HepG2 (cell line): ENCODE results near the gene PWP1. TPM values are rescaled to one million over a fixed set of nuclear protein-coding genes. Genes with fewer than 3 reads are reported as not detected.

ENCODE experiments used
- ATAC-seq: fragments of 200-7000 bp; cut with Tn5 transposase; 3 replicates; pipeline ENCODE4 v1.9.1; 2020; ENCODE audit warnings: mild to moderate bottlenecking, moderate library complexity
- BruUV-seq: library from RNA; stranded (reverse); fragments of 400-500 nt; replicated peaks from 2 replicates; lab custom pipeline; 2021; lab: Mats Ljungman, UMichigan
- CTCF ChIA-PET: fragments of 300-600 bp; formaldehyde crosslinking; extraction: SDS; loops from one replicate; lab custom pipeline; 2021; ENCODE audit warnings: low total read pairs, inconsistent platforms, low intra/inter-chr PET ratio; lab: Yijun Ruan, JAX
- POLR2A ChIA-PET: fragments of 350-600 bp; sonication (Branson Sonifier 250); formaldehyde crosslinking; loops from one replicate; lab custom pipeline; 2020; ENCODE audit warnings: antibody characterized with exemption, inconsistent platforms; lab: Yijun Ruan, JAX
- DNase-seq: peaks from one replicate; pipeline ENCODE4 v3.0.0-alpha.2; 2015; ENCODE audit warnings: low spot score
- FAIRE-seq: peaks from 3 replicates; lab custom pipeline; 2011; peaks lifted over from hg19 to GRCh38; lab: Jason Lieb, UNC
- H2AFZ ChIP-seq: one replicate; pipeline ENCODE4 v1.6.1; 2011; ENCODE audit warnings: low read length, inconsistent platforms
- H3K27ac ChIP-seq: fragments of 300-600 bp; 3 replicates; pipeline ENCODE4 v1.8.0; 2011; ENCODE audit warnings: mixed run types, mild to moderate bottlenecking, mixed read lengths, low read length, inconsistent platforms; ENCODE audit not compliant: insufficient read depth; ENCODE audit errors: extremely low read length
- H3K27me3 ChIP-seq, 2 experiments: fragments of 200-600 bp in 1 of 2; 2 replicates in 1 of 2; 3 replicates in 1 of 2; pipeline versions ENCODE4 v1.6.0 to v1.8.0; 2011; ENCODE audit warnings: low read length in 2 of 2, mild to moderate bottlenecking in 2 of 2, moderate library complexity in 2 of 2, inconsistent platforms in 1 of 2; ENCODE audit not compliant: insufficient read depth in 2 of 2, control insufficient read depth in 1 of 2
- H3K36me3 ChIP-seq, 2 experiments: fragments of 200-600 bp in 1 of 2; replicated peaks in 1 of 2; 2 replicates in 1 of 2; 3 replicates in 1 of 2; pipeline versions ENCODE4 v1.5.1 to v1.8.0; 2011; ENCODE audit warnings: low read length in 2 of 2, inconsistent platforms in 1 of 2; ENCODE audit not compliant: insufficient read depth in 2 of 2, control insufficient read depth in 1 of 2
- H3K4me1 ChIP-seq: 2 replicates; pipeline ENCODE4 v1.5.1; 2012; ENCODE audit warnings: low read length, inconsistent platforms; ENCODE audit not compliant: insufficient read depth
- H3K4me2 ChIP-seq: 2 replicates; pipeline ENCODE4 v1.6.0; 2011; ENCODE audit warnings: low read depth, low read length, inconsistent platforms
- H3K4me3 ChIP-seq, 3 experiments: fragments of 200-600 bp in 1 of 3; sonication (generic), shearing (Covaris generic) in 1 of 3; replicated peaks in 1 of 3; 2 replicates each; pipeline ENCODE4 v1.5.1; 2011 to 2016; ENCODE audit warnings: low read length in 3 of 3, inconsistent platforms in 2 of 3, low read depth in 2 of 3, mild to moderate bottlenecking in 2 of 3, control low read depth in 1 of 3, mixed read lengths in 1 of 3; ENCODE audit not compliant: insufficient read depth in 1 of 3
- H3K79me2 ChIP-seq: one replicate; pipeline ENCODE4 v1.6.1; 2011; ENCODE audit warnings: low read length, inconsistent platforms; ENCODE audit not compliant: insufficient read depth
- H3K9ac ChIP-seq: 2 replicates; pipeline ENCODE4 v1.6.0; 2011; ENCODE audit warnings: mild to moderate bottlenecking, low read depth, low read length, inconsistent platforms; ENCODE audit not compliant: insufficient read depth
- H3K9me3 ChIP-seq: 2 replicates; pipeline ENCODE4 v1.5.1; 2012; ENCODE audit warnings: mild to moderate bottlenecking, low read length
- H4K20me1 ChIP-seq: 2 replicates; pipeline ENCODE4 v1.6.0; 2011; ENCODE audit warnings: inconsistent platforms, mild to moderate bottlenecking, low read length, moderate library complexity; ENCODE audit not compliant: insufficient read depth
- CBX5 ChIP-seq: sonication (generic); formaldehyde crosslinking; IDR thresholded peaks from 2 replicates; pipeline ENCODE4 v1.4.0; 2020; ENCODE audit warnings: missing genetic modification reagents, borderline replicate concordance
- CHD2 ChIP-seq: IDR thresholded peaks from 2 replicates; pipeline ENCODE4 v1.6.1; 2011; ENCODE audit warnings: low read depth, low read length, improper control_type of control experiment
- LRRFIP1 ChIP-seq: sonication (generic); formaldehyde crosslinking; conservative IDR thresholded peaks from 2 replicates; pipeline ENCODE4 v1.4.0; 2020; ENCODE audit warnings: missing genetic modification reagents
- MAX ChIP-seq: IDR thresholded peaks from 2 replicates; pipeline ENCODE4 v1.6.1; 2012; ENCODE audit warnings: inconsistent platforms
- RFX3 ChIP-seq: IDR thresholded peaks from 2 replicates; pipeline ENCODE4 v1.6.1; 2016; ENCODE audit warnings: missing biosample characterization, missing genetic modification reagents
- ZMAT5 ChIP-seq: sonication (generic); formaldehyde crosslinking; IDR thresholded peaks from 2 replicates; pipeline ENCODE4 v1.5.0; 2020; ENCODE audit warnings: mild to moderate bottlenecking, low read depth, missing genetic modification reagents, borderline replicate concordance
- ZNF136 ChIP-seq: sonication (generic); formaldehyde crosslinking; IDR thresholded peaks from 2 replicates; pipeline ENCODE4 v1.8.1; 2022; ENCODE audit warnings: low read depth, mild to moderate bottlenecking, moderate library complexity, missing genetic modification reagents
- ZNF350 ChIP-seq: sonication (generic); formaldehyde crosslinking; IDR thresholded peaks from 2 replicates; pipeline ENCODE4 v1.4.0; 2020; ENCODE audit warnings: mild to moderate bottlenecking, low read depth, missing genetic modification reagents, borderline replicate concordance
- ZNF496 ChIP-seq: sonication (generic); formaldehyde crosslinking; IDR thresholded peaks from 2 replicates; pipeline ENCODE4 v1.8.1; 2023; ENCODE audit warnings: mild to moderate bottlenecking, moderate library complexity, missing genetic modification reagents; ENCODE audit not compliant: insufficient replicate concordance
- ZNF501 ChIP-seq: sonication (generic); formaldehyde crosslinking; IDR thresholded peaks from 2 replicates; pipeline ENCODE4 v1.5.1; 2020; ENCODE audit warnings: mild to moderate bottlenecking, moderate library complexity, missing genetic modification reagents
- ZNF709 ChIP-seq: sonication (generic); formaldehyde crosslinking; IDR thresholded peaks from 2 replicates; pipeline ENCODE4 v1.5.0; 2020; ENCODE audit warnings: mild to moderate bottlenecking, missing genetic modification reagents
- ZNF83 ChIP-seq: sonication (generic); formaldehyde crosslinking; IDR thresholded peaks from 2 replicates; pipeline ENCODE4 v1.4.0; 2020; ENCODE audit warnings: missing genetic modification reagents, mild to moderate bottlenecking, borderline replicate concordance
- WGBS: methylation state at CpG from one replicate; pipeline ENCODE4 v1.1.6; 2017; ENCODE audit warnings: low lambda C conversion rate; 5-methylcytosine and 5-hydroxymethylcytosine counted together
- in situ Hi-C: cut with HindIII; loops from 2 replicates; pipeline ENCODE4 v1.10.0; 2017; ENCODE audit warnings: low pct_unique_long_range_greater_than_20kb; ENCODE audit not compliant: extremely low pct_ligation_motif_present
- intact Hi-C: fragments of 100-400 bp; cut with micrococcal nuclease; formaldehyde crosslinking; loops from one replicate; pipeline ENCODE4 v1.10.0; 2022; ENCODE audit not compliant: unreplicated experiment
- polyA plus RNA-seq, 8 experiments: library from polyadenylated mRNA; depleted of rRNA in 3 of 8; stranded (reverse) in 7 of 8; unstranded in 1 of 8; fragments of >200 nt; fragmentation: Illumina TruSeq in 4 of 8; extraction: Trizol in 4 of 8; gene quantifications; 2 replicates each; pipeline versions ENCODE4 v1.2.1 to v1.2.3, GENCODE V29; 2011 to 2016; ENCODE audit warnings: low read depth in 4 of 8, missing spikeins in 1 of 8, mixed read lengths in 1 of 8; ENCODE audit not compliant: insufficient read depth in 1 of 8
- total RNA-seq, 5 experiments: library from RNA; depleted of rRNA; stranded (reverse); fragments of >200 nt; fragmentation: Illumina TruSeq; extraction: Trizol; gene quantifications; 2 replicates each; pipeline ENCODE4 v1.2.3, GENCODE V29; 2016; ENCODE audit warnings: low read depth in 1 of 5
- TF ChIP-seq, protein P1 (sequence below): sonication (generic); formaldehyde crosslinking; IDR thresholded peaks from 2 replicates; pipeline ENCODE4 v1.4.0; 2020; ENCODE audit warnings: mild to moderate bottlenecking, missing genetic modification reagents

The PWP1 gene
- total and polyA plus RNA-seq, 2 of the 13 experiments (the other 11 are each of a cell fraction or from before 2014, with no cell fraction given), result 65.9 to 70.2 TPM

DNA sequence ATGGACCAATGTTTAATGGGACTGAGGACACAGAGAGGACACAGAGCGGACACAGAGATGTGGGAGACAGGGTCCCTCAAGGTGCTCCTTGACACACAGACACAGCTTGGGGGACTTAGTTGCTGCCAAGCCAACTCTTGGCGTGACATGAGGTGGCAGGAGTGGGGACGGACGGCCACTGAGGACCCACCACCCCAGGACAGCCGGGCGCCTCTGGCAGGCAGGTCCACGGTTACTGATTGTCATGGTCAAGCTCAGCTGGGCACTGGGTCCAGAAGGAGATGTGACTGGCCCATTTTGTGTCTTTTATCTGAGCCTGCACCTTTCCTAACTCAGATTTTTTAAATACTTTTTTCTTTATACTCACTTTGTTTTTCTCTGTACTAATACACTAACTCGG, 15.7 kb upstream of the PWP1 start:
- TF ChIP-seq CHD2 (no peak), RFX3 (CRISPR knock-in tag) (no peak), ZNF350 (CRISPR knock-in tag) (no peak), ZNF136 (CRISPR knock-in tag) (no peak), ZMAT5 (CRISPR knock-in tag) (no peak), ZNF83 (CRISPR knock-in tag) (no peak), LRRFIP1 (no peak), ZNF501 (CRISPR knock-in tag) (no peak), ZNF709 (CRISPR knock-in tag) (no peak), MAX (no peak), CBX5 (CRISPR knock-in tag) (no peak), ZNF496 (CRISPR knock-in tag) (no peak)
- TF ChIP-seq, protein P1, sequence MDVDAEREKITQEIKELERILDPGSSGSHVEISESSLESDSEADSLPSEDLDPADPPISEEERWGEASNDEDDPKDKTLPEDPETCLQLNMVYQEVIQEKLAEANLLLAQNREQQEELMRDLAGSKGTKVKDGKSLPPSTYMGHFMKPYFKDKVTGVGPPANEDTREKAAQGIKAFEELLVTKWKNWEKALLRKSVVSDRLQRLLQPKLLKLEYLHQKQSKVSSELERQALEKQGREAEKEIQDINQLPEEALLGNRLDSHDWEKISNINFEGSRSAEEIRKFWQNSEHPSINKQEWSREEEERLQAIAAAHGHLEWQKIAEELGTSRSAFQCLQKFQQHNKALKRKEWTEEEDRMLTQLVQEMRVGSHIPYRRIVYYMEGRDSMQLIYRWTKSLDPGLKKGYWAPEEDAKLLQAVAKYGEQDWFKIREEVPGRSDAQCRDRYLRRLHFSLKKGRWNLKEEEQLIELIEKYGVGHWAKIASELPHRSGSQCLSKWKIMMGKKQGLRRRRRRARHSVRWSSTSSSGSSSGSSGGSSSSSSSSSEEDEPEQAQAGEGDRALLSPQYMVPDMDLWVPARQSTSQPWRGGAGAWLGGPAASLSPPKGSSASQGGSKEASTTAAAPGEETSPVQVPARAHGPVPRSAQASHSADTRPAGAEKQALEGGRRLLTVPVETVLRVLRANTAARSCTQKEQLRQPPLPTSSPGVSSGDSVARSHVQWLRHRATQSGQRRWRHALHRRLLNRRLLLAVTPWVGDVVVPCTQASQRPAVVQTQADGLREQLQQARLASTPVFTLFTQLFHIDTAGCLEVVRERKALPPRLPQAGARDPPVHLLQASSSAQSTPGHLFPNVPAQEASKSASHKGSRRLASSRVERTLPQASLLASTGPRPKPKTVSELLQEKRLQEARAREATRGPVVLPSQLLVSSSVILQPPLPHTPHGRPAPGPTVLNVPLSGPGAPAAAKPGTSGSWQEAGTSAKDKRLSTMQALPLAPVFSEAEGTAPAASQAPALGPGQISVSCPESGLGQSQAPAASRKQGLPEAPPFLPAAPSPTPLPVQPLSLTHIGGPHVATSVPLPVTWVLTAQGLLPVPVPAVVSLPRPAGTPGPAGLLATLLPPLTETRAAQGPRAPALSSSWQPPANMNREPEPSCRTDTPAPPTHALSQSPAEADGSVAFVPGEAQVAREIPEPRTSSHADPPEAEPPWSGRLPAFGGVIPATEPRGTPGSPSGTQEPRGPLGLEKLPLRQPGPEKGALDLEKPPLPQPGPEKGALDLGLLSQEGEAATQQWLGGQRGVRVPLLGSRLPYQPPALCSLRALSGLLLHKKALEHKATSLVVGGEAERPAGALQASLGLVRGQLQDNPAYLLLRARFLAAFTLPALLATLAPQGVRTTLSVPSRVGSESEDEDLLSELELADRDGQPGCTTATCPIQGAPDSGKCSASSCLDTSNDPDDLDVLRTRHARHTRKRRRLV (CRISPR knock-in tag), result no peak
- CTCF ChIA-PET, result no interaction called here
- ATAC-seq (no peak), DNase-seq (no peak), FAIRE-seq (no peak)
- no peaks in the 10 kb centered on the region for H4K20me1 ChIP-seq
- no peaks in the 10 kb centered on the region for H3K9me3 ChIP-seq
- no peaks in the 10 kb centered on the region for H3K36me3 ChIP-seq
- WGBS, result 68% methylated on average over 6 of the region's 8 CpGs
- H3K9ac ChIP-seq, result no peak overlapping the region
- intact Hi-C loops, result no loop called here
- BruUV-seq, result no TSS peak
- H3K27me3 ChIP-seq, result peaks cover 1 to 22% of the 10 kb centered on the region in 2 experiments; a peak in 4 of 5 replicates
- POLR2A ChIA-PET, result no interaction called here
- no peak overlapping the region for H3K4me3 ChIP-seq
- no peak overlapping the region for H2AFZ ChIP-seq
- in situ Hi-C loops, result no loop called here
- H3K27ac ChIP-seq, result no peak overlapping the region
- no peak overlapping the region for H3K4me2 ChIP-seq
- no peaks in the 10 kb centered on the region for H3K79me2 ChIP-seq
- peaks cover 11% of the 10 kb centered on the region for H3K4me1 ChIP-seq
